Hepatocyte (in vitro differentiated cells): ENCODE measurements around the gene METTL21C. TPM values are rescaled to one million over a fixed set of nuclear protein-coding genes. Genes with fewer than 3 reads are reported as not detected.

Source experiments
- DNase-seq: peaks from one replicate; pipeline ENCODE4 v3.0.0-alpha.2; 2016; ENCODE audit warnings: low spot score
- H2AFZ ChIP-seq: fragments of 200-600 bp; sonication (generic); 2 replicates; pipeline ENCODE4 v1.6.0; 2016; ENCODE audit warnings: antibody characterized with exemption, mild to moderate bottlenecking
- H3K27ac ChIP-seq: fragments of 200-600 bp; sonication (generic); 2 replicates; pipeline ENCODE4 v1.5.1; 2016; ENCODE audit warnings: mild to moderate bottlenecking
- H3K27me3 ChIP-seq: fragments of 200-600 bp; sonication (generic); 2 replicates; pipeline ENCODE4 v1.6.1; 2016
- H3K36me3 ChIP-seq: fragments of 200-600 bp; sonication (generic); replicated peaks from 2 replicates; pipeline ENCODE4 v1.5.1; 2016; ENCODE audit warnings: low read depth; ENCODE audit not compliant: insufficient read depth
- H3K4me1 ChIP-seq: fragments of 200-600 bp; sonication (generic); 2 replicates; pipeline ENCODE4 v1.5.1; 2016; ENCODE audit warnings: mild to moderate bottlenecking, moderate library complexity; ENCODE audit not compliant: insufficient read depth
- H3K4me2 ChIP-seq: fragments of 200-600 bp; sonication (generic); 2 replicates; pipeline ENCODE4 v1.6.0; 2016
- H3K4me3 ChIP-seq: fragments of 200-600 bp; sonication (generic); 2 replicates; pipeline ENCODE4 v1.5.1; 2016; ENCODE audit warnings: mild to moderate bottlenecking
- H3K79me2 ChIP-seq: fragments of 200-600 bp; sonication (generic); 2 replicates; pipeline ENCODE4 v1.6.0; 2017; ENCODE audit warnings: mild to moderate bottlenecking
- H3K9me2 ChIP-seq: fragments of 200-600 bp; sonication (generic); replicated peaks from 2 replicates; pipeline ENCODE4 v1.6.0; 2017; ENCODE audit warnings: mild to moderate bottlenecking; ENCODE audit not compliant: insufficient read depth
- H3K9me3 ChIP-seq: fragments of 200-600 bp; sonication (generic); 2 replicates; pipeline ENCODE4 v1.5.1; 2016; ENCODE audit warnings: low read depth, mild to moderate bottlenecking
- H4K20me1 ChIP-seq: fragments of 200-600 bp; sonication (generic); 2 replicates; pipeline ENCODE4 v1.6.0; 2016; ENCODE audit warnings: mild to moderate bottlenecking; ENCODE audit not compliant: insufficient read depth, poor library complexity, severe bottlenecking
- CTCF ChIP-seq: fragments of 200-600 bp; sonication (generic); IDR thresholded peaks from 2 replicates; pipeline ENCODE4 v1.5.1; 2016; ENCODE audit warnings: antibody characterized with exemption, mild to moderate bottlenecking; ENCODE audit not compliant: poor library complexity
- EZH2 ChIP-seq: fragments of 200-600 bp; sonication (generic); IDR thresholded peaks from 2 replicates; pipeline ENCODE4 v1.6.1; 2016; ENCODE audit warnings: antibody characterized with exemption, mild to moderate bottlenecking, borderline replicate concordance
- EZH2phosphoT487 ChIP-seq: fragments of 200-600 bp; sonication (generic); IDR thresholded peaks from one replicate; pipeline ENCODE4 v1.6.1; 2018; ENCODE audit warnings: antibody characterized with exemption, mild to moderate bottlenecking, low read depth, moderate library complexity; ENCODE audit not compliant: unreplicated experiment, severe bottlenecking
- WGBS: methylation state at CpG from one replicate; pipeline ENCODE4 v1.1.6; 2016; ENCODE audit warnings: low lambda C conversion rate; ENCODE audit errors: missing lambda C conversion rate; 5-methylcytosine and 5-hydroxymethylcytosine counted together
- polyA plus RNA-seq: library from polyadenylated mRNA; unstranded; fragments of >200 nt; fragmentation: Nextera tagmentation; extraction: Ambion mirVana; gene quantifications from 2 replicates; pipeline ENCODE4 v1.2.1, GENCODE V29; 2016
- total RNA-seq: library from RNA; depleted of rRNA; stranded (reverse); fragments of >200 nt; gene quantifications from 2 replicates; pipeline ENCODE4 v1.2.3, GENCODE V29; 2014

METTL21C gene
- total and polyA plus RNA-seq, 2 experiments from 2014 or later, result not detected

GRCh38 chr13:102683637-102684036, 11.2 kb downstream of the METTL21C start:
- TF ChIP-seq EZH2phosphoT487, result no peak
- no peak for TF ChIP-seq CTCF
- no peak for TF ChIP-seq EZH2
- H3K27ac ChIP-seq, result no peak overlapping the region
- no peaks in the 10 kb centered on the region for H3K9me3 ChIP-seq
- 92% methylated on average over 2 of the region's 2 CpGs for WGBS
- H3K9me2 ChIP-seq, result no peaks in the 10 kb centered on the region
- H3K36me3 ChIP-seq, result peaks cover 3% of the 10 kb centered on the region
- no peaks in the 10 kb centered on the region for H3K27me3 ChIP-seq
- H2AFZ ChIP-seq, result no peak overlapping the region
- H3K4me3 ChIP-seq, result no peak overlapping the region
- no peak overlapping the region for H3K4me2 ChIP-seq
- no peak for DNase-seq
- no peaks in the 10 kb centered on the region for H3K79me2 ChIP-seq
- H3K4me1 ChIP-seq, result no peaks in the 10 kb centered on the region
- no peaks in the 10 kb centered on the region for H4K20me1 ChIP-seq

GRCh38 chr13:102682727-102683126, 12.1 kb downstream of the METTL21C start:
- Histone ChIP-seq H3K4me1 (no peaks in the 10 kb centered on the region), H3K9me2 (no peaks in the 10 kb centered on the region), H3K27me3 (no peaks in the 10 kb centered on the region), H3K36me3 (peaks cover 4% of the 10 kb centered on the region), H4K20me1 (no peaks in the 10 kb centered on the region), H3K79me2 (no peaks in the 10 kb centered on the region), H2AFZ (no peak overlapping the region), H3K4me3 (no peak overlapping the region), H3K9me3 (no peaks in the 10 kb centered on the region), H3K27ac (no peak overlapping the region), H3K4me2 (no peak overlapping the region)
- no peak for DNase-seq
- WGBS, result 77% methylated on average over 3 of the region's 3 CpGs
- TF ChIP-seq CTCF, result no peak
- TF ChIP-seq EZH2, result no peak
- TF ChIP-seq EZH2phosphoT487, result no peak

GRCh38 chr13:102682211-102682610, 12.6 kb downstream of the METTL21C start:
- WGBS, result 70% methylated on average over 4 of the region's 4 CpGs
- no peak overlapping the region for H3K4me2 ChIP-seq
- H3K27ac ChIP-seq, result no peak overlapping the region
- H3K9me3 ChIP-seq, result no peaks in the 10 kb centered on the region
- H2AFZ ChIP-seq, result no peak overlapping the region
- no peak overlapping the region for H3K4me3 ChIP-seq
- TF ChIP-seq EZH2 (no peak), EZH2phosphoT487 (no peak), CTCF (no peak)
- H3K9me2 ChIP-seq, result no peaks in the 10 kb centered on the region
- no peak for DNase-seq
- H3K27me3 ChIP-seq, result no peaks in the 10 kb centered on the region
- no peaks in the 10 kb centered on the region for H4K20me1 ChIP-seq
- no peaks in the 10 kb centered on the region for H3K79me2 ChIP-seq
- H3K36me3 ChIP-seq, result peaks cover 4% of the 10 kb centered on the region
- no peaks in the 10 kb centered on the region for H3K4me1 ChIP-seq

- peaks cover 4% of the 10 kb centered on the region for H3K36me3 ChIP-seq
- H2AFZ ChIP-seq, result no peak overlapping the region
- no peaks in the 10 kb centered on the region for H3K4me1 ChIP-seq
- WGBS, result 80% methylated on average over 5 of the region's 5 CpGs
- H3K4me3 ChIP-seq, result no peak overlapping the region
- no peaks in the 10 kb centered on the region for H3K9me3 ChIP-seq
- no peak for DNase-seq
- H3K27me3 ChIP-seq, result no peaks in the 10 kb centered on the region
- no peak overlapping the region for H3K4me2 ChIP-seq
- H3K9me2 ChIP-seq, result no peaks in the 10 kb centered on the region
- H4K20me1 ChIP-seq, result no peaks in the 10 kb centered on the region
- no peaks in the 10 kb centered on the region for H3K79me2 ChIP-seq
- TF ChIP-seq CTCF, result no peak
- TF ChIP-seq EZH2phosphoT487, result no peak
- TF ChIP-seq EZH2, result no peak
- H3K27ac ChIP-seq, result no peak overlapping the region
Measured at GRCh38 chr13:102680842-102681740, 13.8 kb downstream of the METTL21C start.
